ENCODE results near the gene ARID1B. TPM values are rescaled to one million over a fixed set of nuclear protein-coding genes. Genes with fewer than 3 reads are reported as not detected.
A peak's percentile ranks its signal among the peaks of the same experiment; 100 is the strongest.

Gene ARID1B
- total RNA-seq, 2 donors from 2014 or later, result 69.0 to 85.4 TPM

GRCh38 chr6:156841508-156841907, 64.3 kb downstream of the ARID1B start:
- intact Hi-C loops (cut with DNase I, micrococcal nuclease), result no loop called here
- ATAC-seq (no peak), DNase-seq (no peak)

GRCh38 chr6:156842598-156843250, 65.5 kb downstream of the ARID1B start:
- ATAC-seq, result no peak
- intact Hi-C loops (cut with DNase I, micrococcal nuclease), result no loop called here

GRCh38 chr6:156844089-156844488, 66.9 kb downstream of the ARID1B start:
- intact Hi-C loops (cut with DNase I, micrococcal nuclease), result no loop called here
- ATAC-seq, result no peak
- no peak for DNase-seq

More at GRCh38 chr6:156842598-156843250, 65.5 kb downstream of the ARID1B start:
- DNase-seq, result no peak

GRCh38 chr6:156845454-156846155, 68.4 kb downstream of the ARID1B start:
- ATAC-seq (no peak), DNase-seq (no peak)
- intact Hi-C loops (cut with DNase I, micrococcal nuclease), result no loop called here

- ATAC-seq (no peak), DNase-seq (no peak)
- intact Hi-C loops (cut with DNase I, micrococcal nuclease), result no loop called here
Observed at GRCh38 chr6:156846845-156847599, 69.8 kb downstream of the ARID1B start.

- DNase-seq (no peak), ATAC-seq (no peak)
Observed at GRCh38 chr6:156848123-156848522, 70.9 kb downstream of the ARID1B start.

GRCh38 chr6:156848533-156848932, 71.4 kb downstream of the ARID1B start:
- DNase-seq, result peak in 1 of 2 donors; percentile 20
- intact Hi-C loops (cut with DNase I, micrococcal nuclease), result no loop called here
- no peak for ATAC-seq

More at GRCh38 chr6:156848123-156848522, 70.9 kb downstream of the ARID1B start:
- intact Hi-C loops (cut with DNase I, micrococcal nuclease), result no loop called here

GRCh38 chr6:156849806-156850205, 72.6 kb downstream of the ARID1B start:
- ATAC-seq, result no peak

GRCh38 chr6:156850353-156850752, 73.2 kb downstream of the ARID1B start:
- no peak for ATAC-seq
- intact Hi-C loops (cut with DNase I, micrococcal nuclease), result no loop called here
- DNase-seq, result no peak

More at GRCh38 chr6:156849806-156850205, 72.6 kb downstream of the ARID1B start:
- DNase-seq, result no peak
- intact Hi-C loops (cut with DNase I, micrococcal nuclease), result no loop called here

GRCh38 chr6:156851454-156851921, 74.3 kb downstream of the ARID1B start:
- intact Hi-C loops (cut with DNase I, micrococcal nuclease), result no loop called here
- ATAC-seq (no peak), DNase-seq (no peak)

- intact Hi-C loops (cut with DNase I, micrococcal nuclease), result no loop called here
- no peak for DNase-seq
Observed at GRCh38 chr6:156852147-156852857, 75.1 kb downstream of the ARID1B start.

GRCh38 chr6:156852858-156853216, 75.7 kb downstream of the ARID1B start:
- ATAC-seq, result no peak
- intact Hi-C loops (cut with DNase I, micrococcal nuclease), result no loop called here
- no peak for DNase-seq

More at GRCh38 chr6:156852147-156852857, 75.1 kb downstream of the ARID1B start:
- no peak for ATAC-seq

- ATAC-seq, result no peak
- intact Hi-C loops (cut with DNase I, micrococcal nuclease), result no loop called here
- no peak for DNase-seq
Observed at GRCh38 chr6:156853733-156854132, 76.6 kb downstream of the ARID1B start.

GRCh38 chr6:156854466-156855161, 77.4 kb downstream of the ARID1B start:
- intact Hi-C loops (cut with DNase I, micrococcal nuclease), result no loop called here
- ATAC-seq, result no peak
- DNase-seq, result no peak

- DNase-seq, result no peak
- no peak for ATAC-seq
- intact Hi-C loops (cut with DNase I, micrococcal nuclease), result no loop called here
Observed at GRCh38 chr6:156857573-156857972, 80.4 kb downstream of the ARID1B start.

- DNase-seq (no peak), ATAC-seq (no peak)
- intact Hi-C loops (cut with DNase I, micrococcal nuclease), result no loop called here
Observed at GRCh38 chr6:156859686-156860085, 82.5 kb downstream of the ARID1B start.

- intact Hi-C loops (cut with DNase I, micrococcal nuclease), result no loop called here
- ATAC-seq (no peak), DNase-seq (no peak)
Observed at GRCh38 chr6:156862711-156863110, 85.5 kb downstream of the ARID1B start.

GRCh38 chr6:156863504-156863903, 86.3 kb downstream of the ARID1B start:
- ATAC-seq (no peak), DNase-seq (no peak)
- intact Hi-C loops (cut with DNase I, micrococcal nuclease), result no loop called here

- DNase-seq (no peak), ATAC-seq (no peak)
- intact Hi-C loops (cut with DNase I, micrococcal nuclease), result no loop called here
Observed at GRCh38 chr6:156864557-156864956, 87.4 kb downstream of the ARID1B start.
